ENCODE measurements around the gene TBC1D25. TPM values are rescaled to one million over a fixed set of nuclear protein-coding genes. Genes with fewer than 3 reads are reported as not detected.
"Not testable (repeated sequence)": the region's sequence is repeated elsewhere in the genome, so short reads cannot be mapped to it uniquely, and the experiment has no call there.

The TBC1D25 gene
- total and polyA plus RNA-seq, 4 donors = 4.6 to 16.7 (median 11.8) TPM

- ATAC-seq (ENCODE audit: low FRiP score) (no peak), DNase-seq (no peak)
- Histone ChIP-seq H3K27me3 (ENCODE audit: control insufficient read depth in 1 of 2, insufficient read depth in 2 of 2, low read length in 1 of 2) (no peaks in the 10 kb centered on the region), H3K36me3 (ENCODE audit: control insufficient read depth in 1 of 2, insufficient read depth in 2 of 2, low read length in 1 of 2) (no peaks in the 10 kb centered on the region), H3K4me1 (ENCODE audit: control insufficient read depth in 1 of 2, insufficient read depth in 2 of 2, low read length in 2 of 2) (no peaks in the 10 kb centered on the region), H3K4me3 (ENCODE audit: low read length in 2 of 2) (no peak overlapping the region), H3K9me3 (ENCODE audit: control insufficient read depth, low read length) (no peaks in the 10 kb centered on the region), H3K27ac (ENCODE audit: low read depth in 1 of 2, low read length in 2 of 2) (peak overlapping the region in 1 of 2 donors; percentile 37)
- WGBS, 2 donors = 80 to 83% methylated on average over 23 of the region's 23 CpGs
- intact Hi-C loops (cut with DNase I) = no loop called here
Observed at GRCh38 chrX:48538641-48539344, 721 bp upstream of the TBC1D25 start.

DNA sequence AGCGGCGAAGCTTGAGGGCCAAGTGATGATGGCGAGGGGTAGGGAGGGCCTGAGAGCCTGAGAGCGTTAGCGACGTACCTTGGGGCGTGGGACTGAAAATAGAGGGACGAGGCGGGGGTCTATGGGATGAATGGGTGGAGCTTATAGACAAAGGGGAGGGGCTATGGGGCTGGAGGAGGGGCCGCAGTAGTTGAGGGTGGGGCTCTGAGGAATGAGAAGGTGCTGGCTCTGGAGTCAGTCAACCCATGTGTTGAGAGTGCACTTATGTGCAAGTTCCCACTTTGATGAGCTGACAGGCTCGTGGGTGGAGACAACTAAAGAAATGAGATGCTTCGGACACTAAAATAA, 488 bp downstream of the TBC1D25 start:
- WGBS, 2 donors = 4 to 25% methylated on average over 12 of the region's 12 CpGs
- Histone ChIP-seq H3K4me3 (ENCODE audit: low read length in 2 of 2) (peak overlapping the region in 1 of 2 donors; percentile 36), H3K27me3 (ENCODE audit: control insufficient read depth in 1 of 2, insufficient read depth in 2 of 2, low read length in 1 of 2) (no peaks in the 10 kb centered on the region), H3K4me1 (ENCODE audit: control insufficient read depth in 1 of 2, insufficient read depth in 2 of 2, low read length in 2 of 2) (no peaks in the 10 kb centered on the region), H3K27ac (ENCODE audit: low read depth in 1 of 2, low read length in 2 of 2) (no peak overlapping the region), H3K9me3 (ENCODE audit: control insufficient read depth, low read length) (no peaks in the 10 kb centered on the region), H3K36me3 (ENCODE audit: control insufficient read depth in 1 of 2, insufficient read depth in 2 of 2, low read length in 1 of 2) (no peaks in the 10 kb centered on the region)
- ATAC-seq (ENCODE audit: low FRiP score) (peak; percentile 53), DNase-seq (no peak)
- intact Hi-C loops (cut with DNase I) = no loop called here

DNA sequence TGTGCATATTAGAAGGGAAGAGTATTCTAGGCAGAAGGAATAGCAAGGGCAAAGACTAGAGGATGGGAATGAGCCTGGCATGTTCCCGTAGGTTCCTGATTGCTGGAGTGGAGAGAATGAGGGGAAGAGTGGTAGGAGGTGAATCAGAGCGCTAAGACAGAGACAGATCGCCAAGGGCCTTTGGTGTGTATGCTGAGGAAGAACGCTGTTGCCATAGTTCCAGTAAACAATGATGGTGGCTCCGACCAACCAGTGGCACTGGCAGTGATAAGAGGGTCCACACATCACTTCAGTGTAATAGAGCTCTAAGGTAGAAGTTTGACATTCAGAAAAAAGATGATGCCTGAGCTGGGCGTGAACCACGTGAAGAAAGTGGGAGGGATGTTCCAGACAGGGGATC, 966 bp downstream of the TBC1D25 start:
- 82 to 91% methylated on average over 7 of the region's 7 CpGs for WGBS, 2 donors
- Histone ChIP-seq H3K9me3 (ENCODE audit: control insufficient read depth, low read length) (no peaks in the 10 kb centered on the region), H3K36me3 (ENCODE audit: control insufficient read depth in 1 of 2, insufficient read depth in 2 of 2, low read length in 1 of 2) (no peaks in the 10 kb centered on the region), H3K27me3 (ENCODE audit: control insufficient read depth in 1 of 2, insufficient read depth in 2 of 2, low read length in 1 of 2) (no peaks in the 10 kb centered on the region), H3K4me1 (ENCODE audit: control insufficient read depth in 1 of 2, insufficient read depth in 2 of 2, low read length in 2 of 2) (no peaks in the 10 kb centered on the region), H3K4me3 (ENCODE audit: low read length in 2 of 2) (peak overlapping the region in 1 of 2 donors; percentile 36), H3K27ac (ENCODE audit: low read depth in 1 of 2, low read length in 2 of 2) (no peak overlapping the region)
- no peak for DNase-seq
- intact Hi-C loops (cut with DNase I) = no loop called here
- no peak for ATAC-seq (ENCODE audit: low FRiP score)

- intact Hi-C loops (cut with DNase I) = no loop called here
- Histone ChIP-seq H3K4me3 (ENCODE audit: low read length in 2 of 2) (no peak overlapping the region), H3K27ac (ENCODE audit: low read depth in 1 of 2, low read length in 2 of 2) (no peak overlapping the region), H3K27me3 (ENCODE audit: control insufficient read depth in 1 of 2, insufficient read depth in 2 of 2, low read length in 1 of 2) (no peaks in the 10 kb centered on the region), H3K36me3 (ENCODE audit: control insufficient read depth in 1 of 2, insufficient read depth in 2 of 2, low read length in 1 of 2) (no peaks in the 10 kb centered on the region), H3K9me3 (ENCODE audit: control insufficient read depth, low read length) (no peaks in the 10 kb centered on the region), H3K4me1 (ENCODE audit: control insufficient read depth in 1 of 2, insufficient read depth in 2 of 2, low read length in 2 of 2) (no peaks in the 10 kb centered on the region)
- 84% methylated on average over 10 of the region's 10 CpGs for WGBS, 2 donors
- no peak for DNase-seq
- ATAC-seq (ENCODE audit: low FRiP score) = no peak
Observed at GRCh38 chrX:48541140-48541814, 1.8 kb downstream of the TBC1D25 start.

GRCh38 chrX:48548871-48549270, 9.4 kb downstream of the TBC1D25 start:
- no peak overlapping the region for H3K27ac ChIP-seq (ENCODE audit: low read depth in 1 of 2, low read length in 2 of 2)
- no peak for ATAC-seq (ENCODE audit: low FRiP score)
- WGBS, 2 donors = 85 to 91% methylated on average over 3 of the region's 3 CpGs
- H3K4me1 ChIP-seq (ENCODE audit: control insufficient read depth in 1 of 2, insufficient read depth in 2 of 2, low read length in 2 of 2) = no peaks in the 10 kb centered on the region
- intact Hi-C loops (cut with DNase I) = no loop called here
- no peaks in the 10 kb centered on the region for H3K27me3 ChIP-seq (ENCODE audit: control insufficient read depth in 1 of 2, insufficient read depth in 2 of 2, low read length in 1 of 2)
- H3K9me3 ChIP-seq (ENCODE audit: control insufficient read depth, low read length) = no peaks in the 10 kb centered on the region
- DNase-seq = no peak
- H3K36me3 ChIP-seq (ENCODE audit: control insufficient read depth in 1 of 2, insufficient read depth in 2 of 2, low read length in 1 of 2) = no peaks in the 10 kb centered on the region
- H3K4me3 ChIP-seq (ENCODE audit: low read length in 2 of 2) = no peak overlapping the region

DNA sequence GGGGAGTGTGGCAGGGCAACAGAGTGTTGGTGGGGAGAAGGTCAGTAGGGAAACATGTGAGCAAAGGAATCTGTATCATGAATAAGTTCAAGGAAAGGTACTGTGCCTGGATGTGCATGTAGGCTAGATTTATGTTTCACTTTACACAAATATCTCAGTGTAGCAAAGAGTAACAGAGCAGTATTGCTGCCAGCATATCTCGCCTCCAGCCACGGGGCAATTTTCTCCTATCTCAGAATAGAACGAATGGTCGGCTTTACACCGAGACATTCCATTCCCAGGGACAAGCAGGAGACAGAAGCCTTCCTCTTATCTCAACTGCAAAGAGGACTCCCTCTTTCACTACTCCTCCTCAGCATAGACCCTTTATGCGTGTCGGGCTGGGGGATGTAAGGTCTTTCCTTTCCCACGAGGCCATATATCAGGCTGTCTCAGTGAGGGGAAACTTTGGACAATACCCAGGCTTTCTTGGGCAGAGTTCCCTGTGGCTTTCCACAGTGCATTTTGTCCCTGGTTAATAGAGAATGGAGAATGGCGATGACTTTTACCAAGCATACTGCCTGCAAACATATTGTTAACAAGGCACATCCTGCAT, 16.3 kb downstream of the TBC1D25 start:
- H3K9me3 ChIP-seq (ENCODE audit: control insufficient read depth, low read length); H3K27me3 ChIP-seq (ENCODE audit: control insufficient read depth in 1 of 2, insufficient read depth in 2 of 2, low read length in 1 of 2); H3K4me3 ChIP-seq (ENCODE audit: low read length in 2 of 2); H3K36me3 ChIP-seq (ENCODE audit: control insufficient read depth in 1 of 2, insufficient read depth in 2 of 2, low read length in 1 of 2); H3K4me1 ChIP-seq (ENCODE audit: control insufficient read depth in 1 of 2, insufficient read depth in 2 of 2, low read length in 2 of 2); ATAC-seq (ENCODE audit: low FRiP score); H3K27ac ChIP-seq (ENCODE audit: low read depth in 1 of 2, low read length in 2 of 2); intact Hi-C loops (cut with DNase I); DNase-seq: not testable (repeated sequence)
- 13 to 48% methylated on average over 9 of the region's 9 CpGs for WGBS, 2 donors

DNA sequence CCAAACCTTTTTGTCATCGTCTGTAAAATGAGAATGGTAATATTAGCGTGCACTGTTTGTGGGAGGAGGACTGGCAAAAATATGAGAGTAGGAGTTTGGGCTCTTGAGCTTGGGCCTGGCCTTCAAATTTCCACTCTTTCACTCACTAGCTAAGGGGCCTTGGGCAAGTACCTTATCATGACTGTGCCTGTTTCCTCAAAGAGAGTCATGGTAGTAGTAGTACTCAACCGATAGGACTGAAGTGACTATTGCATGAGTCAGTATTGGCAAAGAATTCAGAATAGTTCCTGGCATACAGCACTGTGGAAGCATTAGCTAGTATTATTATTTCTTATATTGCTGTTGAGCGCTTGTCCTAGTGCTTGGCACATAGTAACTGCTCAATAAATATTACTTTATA, 18.8 kb downstream of the TBC1D25 start:
- Histone ChIP-seq H3K36me3 (ENCODE audit: control insufficient read depth in 1 of 2, insufficient read depth in 2 of 2, low read length in 1 of 2) (peaks cover 0 to 5% of the 10 kb centered on the region in 2 donors), H3K4me3 (ENCODE audit: low read length in 2 of 2) (no peak overlapping the region), H3K27me3 (ENCODE audit: control insufficient read depth in 1 of 2, insufficient read depth in 2 of 2, low read length in 1 of 2) (no peaks in the 10 kb centered on the region), H3K9me3 (ENCODE audit: control insufficient read depth, low read length) (no peaks in the 10 kb centered on the region), H3K4me1 (ENCODE audit: control insufficient read depth in 1 of 2, insufficient read depth in 2 of 2, low read length in 2 of 2) (no peaks in the 10 kb centered on the region), H3K27ac (ENCODE audit: low read depth in 1 of 2, low read length in 2 of 2) (no peak overlapping the region)
- WGBS, 2 donors = 39 to 70% methylated on average over 4 of the region's 4 CpGs
- DNase-seq = no peak
- intact Hi-C loops (cut with DNase I) = no loop called here
- ATAC-seq (ENCODE audit: low FRiP score) = peak; percentile 53

DNA sequence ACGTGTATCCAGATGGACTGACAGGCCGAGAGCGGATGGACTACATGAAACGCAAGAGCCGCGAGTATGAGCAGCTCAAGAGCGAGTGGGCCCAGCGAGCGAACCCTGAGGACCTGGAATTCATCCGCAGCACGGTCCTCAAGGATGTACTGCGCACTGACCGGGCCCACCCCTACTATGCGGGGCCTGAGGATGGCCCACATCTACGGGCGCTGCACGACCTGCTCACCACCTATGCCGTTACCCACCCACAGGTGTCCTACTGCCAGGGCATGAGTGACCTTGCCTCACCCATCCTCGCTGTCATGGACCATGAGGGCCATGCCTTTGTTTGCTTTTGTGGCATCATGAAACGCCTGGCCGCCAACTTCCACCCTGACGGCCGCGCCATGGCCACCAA, 20.1 kb downstream of the TBC1D25 start:
- no peak overlapping the region for H3K27ac ChIP-seq (ENCODE audit: low read depth in 1 of 2, low read length in 2 of 2)
- no peaks in the 10 kb centered on the region for H3K9me3 ChIP-seq (ENCODE audit: control insufficient read depth, low read length)
- ATAC-seq (ENCODE audit: low FRiP score) (no peak), DNase-seq (no peak)
- peaks cover 0 to 5% of the 10 kb centered on the region in 2 donors for H3K36me3 ChIP-seq (ENCODE audit: control insufficient read depth in 1 of 2, insufficient read depth in 2 of 2, low read length in 1 of 2)
- no peaks in the 10 kb centered on the region for H3K27me3 ChIP-seq (ENCODE audit: control insufficient read depth in 1 of 2, insufficient read depth in 2 of 2, low read length in 1 of 2)
- intact Hi-C loops (cut with DNase I) = no loop called here
- no peak overlapping the region for H3K4me3 ChIP-seq (ENCODE audit: low read length in 2 of 2)
- no peaks in the 10 kb centered on the region for H3K4me1 ChIP-seq (ENCODE audit: control insufficient read depth in 1 of 2, insufficient read depth in 2 of 2, low read length in 2 of 2)
- 94 to 96% methylated on average over 24 of the region's 24 CpGs for WGBS, 2 donors

- WGBS, 2 donors = 93 to 95% methylated on average over 14 of the region's 14 CpGs
- DNase-seq = no peak
- no peak overlapping the region for H3K4me3 ChIP-seq (ENCODE audit: low read length in 2 of 2)
- H3K4me1 ChIP-seq (ENCODE audit: control insufficient read depth in 1 of 2, insufficient read depth in 2 of 2, low read length in 2 of 2) = no peaks in the 10 kb centered on the region
- ATAC-seq (ENCODE audit: low FRiP score) = no peak
- no peak overlapping the region for H3K27ac ChIP-seq (ENCODE audit: low read depth in 1 of 2, low read length in 2 of 2)
- no peaks in the 10 kb centered on the region for H3K9me3 ChIP-seq (ENCODE audit: control insufficient read depth, low read length)
- H3K36me3 ChIP-seq (ENCODE audit: control insufficient read depth in 1 of 2, insufficient read depth in 2 of 2, low read length in 1 of 2) = peaks cover 0 to 5% of the 10 kb centered on the region in 2 donors
- H3K27me3 ChIP-seq (ENCODE audit: control insufficient read depth in 1 of 2, insufficient read depth in 2 of 2, low read length in 1 of 2) = no peaks in the 10 kb centered on the region
- intact Hi-C loops (cut with DNase I) = no loop called here
Observed at GRCh38 chrX:48560056-48560455, 20.5 kb downstream of the TBC1D25 start.
